A673 (cell line): Measurements from ENCODE around the gene CD96. TPM values are rescaled to one million over a fixed set of nuclear protein-coding genes. Genes with fewer than 3 reads are reported as not detected.

Experiments used
- BruUV-seq: library from RNA; stranded (reverse); fragments of 400-500 nt; replicated peaks from 2 replicates; lab custom pipeline; 2021; lab: Mats Ljungman, UMichigan
- CTCF ChIA-PET: fragments of 300-600 bp; sonication (Branson Sonifier 250); formaldehyde crosslinking; loops from one replicate; lab custom pipeline; 2022; ENCODE audit warnings: antibody characterized with exemption; lab: Charles Lee
- POLR2A ChIA-PET: fragments of 300-600 bp; sonication (Branson Sonifier 250); formaldehyde crosslinking; loops from one replicate; lab custom pipeline; 2022; ENCODE audit warnings: antibody characterized with exemption; ENCODE audit not compliant: low non-redundant PET; lab: Charles Lee
- DNase-seq: peaks from one replicate; pipeline ENCODE4 v3.0.0-alpha.2; 2015; ENCODE audit warnings: low spot score
- H3K27ac ChIP-seq: fragments of 200-600 bp; sonication (generic); 2 replicates; pipeline ENCODE4 v1.5.1; 2016; ENCODE audit warnings: mixed run types, low read depth, mild to moderate bottlenecking, mixed read lengths, antibody characterized with exemption, low read length; ENCODE audit not compliant: poor library complexity, severe bottlenecking
- H3K27me3 ChIP-seq: fragments of 200-600 bp; sonication (generic); replicated peaks from 2 replicates; pipeline ENCODE4 v1.6.1; 2017; ENCODE audit warnings: mixed run types, low read depth, mild to moderate bottlenecking, mixed read lengths, antibody characterized with exemption, low read length; ENCODE audit not compliant: insufficient read depth, poor library complexity
- H3K36me3 ChIP-seq: fragments of 200-600 bp; sonication (generic); 2 replicates; pipeline ENCODE4 v1.6.1; 2016; ENCODE audit warnings: mixed run types, mild to moderate bottlenecking, mixed read lengths, antibody characterized with exemption, low read length; ENCODE audit not compliant: insufficient read depth, poor library complexity, severe bottlenecking
- H3K4me1 ChIP-seq: fragments of 200-600 bp; sonication (generic); 2 replicates; pipeline ENCODE4 v1.6.1; 2017; ENCODE audit warnings: mixed run types, mild to moderate bottlenecking, mixed read lengths, antibody characterized with exemption, low read length; ENCODE audit not compliant: insufficient read depth, poor library complexity, severe bottlenecking
- H3K4me3 ChIP-seq: fragments of 200-600 bp; sonication (generic); 2 replicates; pipeline ENCODE4 v1.5.1; 2016; ENCODE audit warnings: low read depth, mixed run types, mild to moderate bottlenecking, mixed read lengths, low read length; ENCODE audit not compliant: poor library complexity, severe bottlenecking
- H3K9me3 ChIP-seq: fragments of 200-600 bp; sonication (generic); 2 replicates; pipeline ENCODE4 v1.6.1; 2016; ENCODE audit warnings: mixed run types, low read depth, mild to moderate bottlenecking, mixed read lengths, antibody characterized with exemption, low read length; ENCODE audit not compliant: poor library complexity, severe bottlenecking
- EZH2 ChIP-seq: fragments of 200-600 bp; sonication (generic); IDR thresholded peaks from 2 replicates; pipeline ENCODE4 v1.6.1; 2017; ENCODE audit warnings: borderline replicate concordance, low read depth, mild to moderate bottlenecking, mixed read lengths, antibody characterized with exemption, low read length; ENCODE audit not compliant: poor library complexity, severe bottlenecking
- intact Hi-C: fragments of 100-400 bp; cut with micrococcal nuclease; formaldehyde crosslinking; loops from one replicate; pipeline ENCODE4 v1.10.0; 2022; ENCODE audit not compliant: unreplicated experiment
- total RNA-seq: library from RNA; stranded (reverse); gene quantifications from 2 replicates; pipeline ENCODE4 v1.2.3, GENCODE V29; 2021
- TF ChIP-seq, protein P1 (sequence below): fragments of 300-800, 200-600 bp; sonication (generic); conservative IDR thresholded peaks from 2 replicates; pipeline ENCODE4 v1.5.1; 2017; ENCODE audit warnings: low read depth, mild to moderate bottlenecking, antibody characterized with exemption, low read length, moderate library complexity, mixed read lengths

The CD96 gene
- total RNA-seq, 1 experiment from 2014 or later, result not detected

DNA sequence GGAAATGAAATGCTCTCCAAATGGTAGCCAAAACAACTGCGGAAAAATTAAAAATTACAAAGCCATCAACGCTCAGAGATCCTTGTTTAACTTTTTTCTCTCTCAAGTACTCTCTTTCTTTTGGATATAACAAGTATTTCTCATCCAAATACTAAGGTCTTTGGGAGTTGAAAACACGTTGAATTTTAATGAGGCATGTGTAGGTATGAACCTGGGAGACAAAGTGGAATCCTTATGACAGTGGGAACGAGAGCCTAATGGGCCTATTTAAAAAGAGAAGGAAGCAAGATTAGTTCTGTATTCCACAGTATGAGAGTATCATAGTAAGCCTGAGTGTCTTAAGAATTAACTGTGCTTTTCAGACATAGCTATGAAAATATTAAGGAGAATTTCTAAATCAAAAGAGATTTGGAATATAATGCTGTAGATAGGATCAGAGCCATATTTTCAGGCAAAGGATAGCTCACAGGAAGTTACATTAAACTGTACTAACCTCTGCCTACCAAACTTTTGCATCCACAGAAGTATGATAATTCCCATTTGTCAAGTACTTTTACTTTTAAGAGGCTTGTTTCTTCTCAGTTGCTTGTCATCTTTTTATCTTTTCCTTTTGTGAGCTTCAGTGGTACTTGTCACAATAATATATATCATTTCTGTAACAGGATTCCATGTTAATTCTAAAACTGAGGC is 759 bp downstream of the CD96 start:
- intact Hi-C loops, result no loop called here
- no TSS peak for BruUV-seq
- CTCF ChIA-PET, result no interaction called here

DNA sequence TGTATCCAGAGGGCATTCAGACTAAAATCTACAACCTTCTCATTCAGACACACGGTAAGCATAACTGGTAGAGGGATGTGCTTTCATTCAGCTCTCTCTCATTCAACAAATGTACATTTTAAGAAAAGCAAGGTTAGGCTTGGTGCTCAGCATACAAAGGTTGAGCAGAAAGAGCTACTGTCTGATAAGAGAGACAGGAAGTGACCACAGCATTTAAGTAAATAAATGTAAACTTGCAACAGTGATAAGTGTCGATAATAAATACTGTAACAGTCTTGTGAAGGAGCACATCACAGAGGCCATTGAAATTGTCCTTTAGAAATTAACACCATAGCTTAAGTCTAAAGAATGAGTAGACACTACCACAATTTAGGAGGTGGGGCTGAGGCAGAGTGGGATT is 3.4 kb downstream of the CD96 start:
- intact Hi-C loops, result no loop called here
- BruUV-seq, result no TSS peak
- ChIA-PET CTCF (no interaction called here), POLR2A (no interaction called here)
- no peaks in the 10 kb centered on the region for H3K9me3 ChIP-seq
- TF ChIP-seq EZH2, result no peak
- TF ChIP-seq, protein P1, sequence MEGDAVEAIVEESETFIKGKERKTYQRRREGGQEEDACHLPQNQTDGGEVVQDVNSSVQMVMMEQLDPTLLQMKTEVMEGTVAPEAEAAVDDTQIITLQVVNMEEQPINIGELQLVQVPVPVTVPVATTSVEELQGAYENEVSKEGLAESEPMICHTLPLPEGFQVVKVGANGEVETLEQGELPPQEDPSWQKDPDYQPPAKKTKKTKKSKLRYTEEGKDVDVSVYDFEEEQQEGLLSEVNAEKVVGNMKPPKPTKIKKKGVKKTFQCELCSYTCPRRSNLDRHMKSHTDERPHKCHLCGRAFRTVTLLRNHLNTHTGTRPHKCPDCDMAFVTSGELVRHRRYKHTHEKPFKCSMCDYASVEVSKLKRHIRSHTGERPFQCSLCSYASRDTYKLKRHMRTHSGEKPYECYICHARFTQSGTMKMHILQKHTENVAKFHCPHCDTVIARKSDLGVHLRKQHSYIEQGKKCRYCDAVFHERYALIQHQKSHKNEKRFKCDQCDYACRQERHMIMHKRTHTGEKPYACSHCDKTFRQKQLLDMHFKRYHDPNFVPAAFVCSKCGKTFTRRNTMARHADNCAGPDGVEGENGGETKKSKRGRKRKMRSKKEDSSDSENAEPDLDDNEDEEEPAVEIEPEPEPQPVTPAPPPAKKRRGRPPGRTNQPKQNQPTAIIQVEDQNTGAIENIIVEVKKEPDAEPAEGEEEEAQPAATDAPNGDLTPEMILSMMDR, result no peak
- H3K4me1 ChIP-seq, result no peaks in the 10 kb centered on the region
- H3K27me3 ChIP-seq, result no peaks in the 10 kb centered on the region
- no peaks in the 10 kb centered on the region for H3K36me3 ChIP-seq
- DNase-seq, result no peak
- H3K4me3 ChIP-seq, result no peak overlapping the region
- H3K27ac ChIP-seq, result no peak overlapping the region

More for the DNA sequence above, 759 bp downstream of the CD96 start:
- H3K27ac ChIP-seq, result no peak overlapping the region
- DNase-seq, result no peak
- no peaks in the 10 kb centered on the region for H3K27me3 ChIP-seq
- H3K4me1 ChIP-seq, result no peaks in the 10 kb centered on the region
- H3K9me3 ChIP-seq, result no peaks in the 10 kb centered on the region
- POLR2A ChIA-PET, result no interaction called here
- H3K4me3 ChIP-seq, result no peak overlapping the region
- H3K36me3 ChIP-seq, result no peaks in the 10 kb centered on the region
- TF ChIP-seq, protein P1, result no peak
- no peak for TF ChIP-seq EZH2

DNA sequence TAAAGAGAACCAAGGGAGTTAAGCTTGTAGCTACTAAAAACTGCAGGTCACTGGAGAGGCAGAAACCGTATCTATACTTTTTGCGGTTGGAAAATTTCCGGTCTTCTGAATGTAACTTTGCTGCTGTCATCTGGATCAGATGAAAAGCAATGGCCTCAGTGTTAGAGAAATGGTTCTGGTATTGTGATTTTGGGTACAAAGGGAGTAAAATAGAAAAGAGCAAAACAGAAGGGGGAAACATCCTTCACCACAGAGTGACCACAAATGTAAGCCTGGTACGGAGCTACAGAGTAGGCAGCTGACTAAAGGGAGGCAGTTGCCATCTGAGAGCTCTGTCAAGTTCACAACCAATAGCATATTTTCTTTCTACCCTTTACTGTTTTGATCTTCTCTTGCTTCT is 5.6 kb downstream of the CD96 start:
- Histone ChIP-seq H3K36me3 (no peaks in the 10 kb centered on the region), H3K9me3 (no peaks in the 10 kb centered on the region), H3K4me3 (no peak overlapping the region), H3K27me3 (no peaks in the 10 kb centered on the region), H3K27ac (no peak overlapping the region), H3K4me1 (no peaks in the 10 kb centered on the region)
- TF ChIP-seq, protein P1, result no peak
- no peak for TF ChIP-seq EZH2
- ChIA-PET CTCF (no interaction called here), POLR2A (no interaction called here)
- no TSS peak for BruUV-seq
- intact Hi-C loops, result no loop called here
- DNase-seq, result no peak
